Small intestine (tissue), 7 donors: ENCODE measurements around the gene B4GALT3. TPM values are rescaled to one million over a fixed set of nuclear protein-coding genes. Genes with fewer than 3 reads are reported as not detected.

ENCODE experiments used
- DNase-seq, 2 donors: peaks; one replicate each; pipeline versions ENCODE4 v3.0.0 to v3.0.0-alpha.2; 2013
- FAIRE-seq: peaks from 2 replicates; lab custom pipeline; 2012; peaks lifted over from hg19 to GRCh38; lab: Jason Lieb, UNC
- H3K27ac ChIP-seq, 3 donors: one replicate each; pipeline ENCODE4 v1.5.1; 2013; ENCODE audit warnings: low read length in 2 of 3, mild to moderate bottlenecking in 2 of 3, control low read depth in 1 of 3, inconsistent platforms in 1 of 3, low read depth in 1 of 3, moderate library complexity in 1 of 3
- H3K27me3 ChIP-seq, 3 donors: one replicate each; pipeline ENCODE4 v1.6.1; 2013; ENCODE audit warnings: low read length in 3 of 3, inconsistent platforms in 1 of 3; ENCODE audit not compliant: control insufficient read depth in 3 of 3, insufficient read depth in 3 of 3
- H3K36me3 ChIP-seq, 3 donors: one replicate each; pipeline ENCODE4 v1.6.1; 2013; ENCODE audit warnings: low read length in 3 of 3, inconsistent platforms in 1 of 3, low read depth in 1 of 3, mild to moderate bottlenecking in 1 of 3, moderate library complexity in 1 of 3; ENCODE audit not compliant: control insufficient read depth in 3 of 3, insufficient read depth in 2 of 3
- H3K4me1 ChIP-seq, 3 donors: one replicate each; pipeline ENCODE4 v1.6.1; 2013; ENCODE audit warnings: low read length in 2 of 3, inconsistent platforms in 1 of 3, low read depth in 1 of 3, mild to moderate bottlenecking in 1 of 3, moderate library complexity in 1 of 3; ENCODE audit not compliant: control insufficient read depth in 3 of 3, insufficient read depth in 2 of 3
- H3K4me3 ChIP-seq, 3 donors: one replicate each; pipeline ENCODE4 v1.5.1; 2013; ENCODE audit warnings: low read length in 3 of 3, control low read depth in 1 of 3, inconsistent platforms in 1 of 3, low read depth in 1 of 3, mild to moderate bottlenecking in 1 of 3, moderate library complexity in 1 of 3
- H3K9me3 ChIP-seq, 2 donors: one replicate each; pipeline ENCODE4 v1.6.1; 2013; ENCODE audit warnings: low read depth in 1 of 2, low read length in 1 of 2; ENCODE audit not compliant: control insufficient read depth in 2 of 2, insufficient read depth in 1 of 2
- WGBS, 3 donors: extraction: QIAGEN DNeasy Blood & Tissue Kit; methylation state at CpG; one replicate each; pipeline ENCODE4 v1.1.7; 2013; 5-methylcytosine and 5-hydroxymethylcytosine counted together
- polyA plus RNA-seq, 4 donors: library from polyadenylated mRNA; stranded (reverse) in 3 of 4; unstranded in 1 of 4; fragments of 200-250 nt in 3 of 4; fragments of 120-200 nt in 1 of 4; gene quantifications; one replicate each; pipeline versions ENCODE4 v1.2.1 to v1.2.3, GENCODE V29; 2013
- donor health status: healthy with polysubstance abuse.
- donor health status: control.
- donor health status: control.
- donor health status: Bipolar disorder and iron deficiency.
- donor health status: healthy.

B4GALT3 gene
- polyA plus RNA-seq, 4 donors, result 16.5 to 38.0 (median 29.7) TPM

- Histone ChIP-seq H3K36me3 (peaks cover 18 to 59% (median 23%) of the 10 kb centered on the region in 3 donors), H3K4me1 (peaks cover 3 to 39% (median 6%) of the 10 kb centered on the region in 3 donors), H3K4me3 (no peak overlapping the region), H3K27ac (peak overlapping the region in 1 of 3 donors; percentile 10), H3K9me3 (no peaks in the 10 kb centered on the region), H3K27me3 (no peaks in the 10 kb centered on the region)
- no peak for DNase-seq
- FAIRE-seq, result no peak
- WGBS, 3 donors, result 88 to 97% (median 94%) methylated on average over 9 of the region's 9 CpGs
Observed at GRCh38 chr1:161214369-161214768, 37.1 kb upstream of the B4GALT3 start.

- H3K27ac ChIP-seq, result no peak overlapping the region
- peak; percentile 80 to 85 for DNase-seq
- peaks cover 0 to 7% (median 0%) of the 10 kb centered on the region in 3 donors for H3K4me1 ChIP-seq
- H3K36me3 ChIP-seq, result peaks cover 18 to 81% (median 26%) of the 10 kb centered on the region in 3 donors
- H3K9me3 ChIP-seq, result no peaks in the 10 kb centered on the region
- H3K27me3 ChIP-seq, result no peaks in the 10 kb centered on the region
- 41 to 42% (median 41%) methylated on average over 11 of the region's 11 CpGs for WGBS, 3 donors
- H3K4me3 ChIP-seq, result no peak overlapping the region
- FAIRE-seq, result no peak
Observed at GRCh38 chr1:161209790-161210409, 32.6 kb upstream of the B4GALT3 start.

GRCh38 chr1:161207173-161207572 lies 29.9 kb upstream of the B4GALT3 start:
- DNase-seq, result no peak
- no peak for FAIRE-seq
- Histone ChIP-seq H3K4me1 (peaks cover 0 to 16% (median 6%) of the 10 kb centered on the region in 3 donors), H3K36me3 (peaks cover 9 to 60% (median 12%) of the 10 kb centered on the region in 3 donors), H3K4me3 (no peak overlapping the region), H3K9me3 (no peaks in the 10 kb centered on the region), H3K27me3 (no peaks in the 10 kb centered on the region), H3K27ac (peak overlapping the region in 1 of 3 donors; percentile 76)
- 64 to 83% (median 71%) methylated on average over 8 of the region's 8 CpGs for WGBS, 3 donors

GRCh38 chr1:161206411-161207140 lies 29.3 kb upstream of the B4GALT3 start:
- 82 to 83% (median 82%) methylated on average over 12 of the region's 12 CpGs for WGBS, 3 donors
- H3K4me1 ChIP-seq, result peaks cover 0 to 19% (median 7%) of the 10 kb centered on the region in 3 donors
- no peaks in the 10 kb centered on the region for H3K27me3 ChIP-seq
- DNase-seq, result no peak
- peaks cover 5 to 55% (median 10%) of the 10 kb centered on the region in 3 donors for H3K36me3 ChIP-seq
- H3K4me3 ChIP-seq, result no peak overlapping the region
- FAIRE-seq, result no peak
- H3K27ac ChIP-seq, result peak overlapping the region in 1 of 3 donors; percentile 76
- no peaks in the 10 kb centered on the region for H3K9me3 ChIP-seq

GRCh38 chr1:161201836-161202712 lies 24.8 kb upstream of the B4GALT3 start, which contains the start of gene NDUFS2:
Gene NDUFS2 (plus strand): TSS chr1:161202367. CDS start chr1:161202386, 19 bp downstream.
- Histone ChIP-seq H3K27me3 (no peaks in the 10 kb centered on the region), H3K4me1 (peaks cover 0 to 42% (median 9%) of the 10 kb centered on the region in 3 donors), H3K36me3 (peaks cover 0 to 16% (median 3%) of the 10 kb centered on the region in 3 donors), H3K9me3 (no peaks in the 10 kb centered on the region), H3K27ac (peak within 1 kb of the TSS; percentile 87 to 98 (median 94)), H3K4me3 (peak within 1 kb of the TSS; percentile 68 to 79 (median 77))
- WGBS, 3 donors, result 2 to 3% (median 2%) methylated on average over 50 to 53 of the region's 53 CpGs
- FAIRE-seq (no peak), DNase-seq (peak; percentile 99)

- H3K4me1 ChIP-seq, result peaks cover 0 to 42% (median 9%) of the 10 kb centered on the region in 3 donors
- no peaks in the 10 kb centered on the region for H3K27me3 ChIP-seq
- H3K36me3 ChIP-seq, result peaks cover 0 to 9% (median 0%) of the 10 kb centered on the region in 3 donors
- H3K4me3 ChIP-seq, result peak overlapping the region in 2 of 3 donors; percentile 46 to 68
- H3K9me3 ChIP-seq, result no peaks in the 10 kb centered on the region
- WGBS, 3 donors, result 61 to 83% (median 82%) methylated on average over 13 of the region's 13 CpGs
- peak overlapping the region; percentile 87 to 98 (median 94) for H3K27ac ChIP-seq
- DNase-seq (peak in 1 of 2 donors; percentile 23), FAIRE-seq (no peak)
Observed at GRCh38 chr1:161200992-161201835, 23.9 kb upstream of the B4GALT3 start.

GRCh38 chr1:161200421-161200991 lies 23.2 kb upstream of the B4GALT3 start:
- FAIRE-seq (no peak), DNase-seq (no peak)
- H3K27me3 ChIP-seq, result no peaks in the 10 kb centered on the region
- WGBS, 3 donors, result 60 to 78% (median 62%) methylated on average over 5 of the region's 5 CpGs
- peak overlapping the region; percentile 4 to 98 (median 94) for H3K27ac ChIP-seq
- H3K4me1 ChIP-seq, result peaks cover 0 to 42% (median 11%) of the 10 kb centered on the region in 3 donors
- peaks cover 0 to 8% (median 0%) of the 10 kb centered on the region in 3 donors for H3K36me3 ChIP-seq
- H3K4me3 ChIP-seq, result no peak overlapping the region
- H3K9me3 ChIP-seq, result no peaks in the 10 kb centered on the region
